HepG2 (cell line): ENCODE measurements around the gene GALR2.

Source experiments
- ELK4 ChIP-seq: sonication (generic); formaldehyde crosslinking; IDR thresholded peaks from 2 replicates; pipeline ENCODE4 v1.9.0; 2021; ENCODE audit warnings: missing genetic modification reagents, borderline replicate concordance
- RFXANK ChIP-seq: IDR thresholded peaks from 2 replicates; pipeline ENCODE4 v1.6.1; 2016

DNA sequence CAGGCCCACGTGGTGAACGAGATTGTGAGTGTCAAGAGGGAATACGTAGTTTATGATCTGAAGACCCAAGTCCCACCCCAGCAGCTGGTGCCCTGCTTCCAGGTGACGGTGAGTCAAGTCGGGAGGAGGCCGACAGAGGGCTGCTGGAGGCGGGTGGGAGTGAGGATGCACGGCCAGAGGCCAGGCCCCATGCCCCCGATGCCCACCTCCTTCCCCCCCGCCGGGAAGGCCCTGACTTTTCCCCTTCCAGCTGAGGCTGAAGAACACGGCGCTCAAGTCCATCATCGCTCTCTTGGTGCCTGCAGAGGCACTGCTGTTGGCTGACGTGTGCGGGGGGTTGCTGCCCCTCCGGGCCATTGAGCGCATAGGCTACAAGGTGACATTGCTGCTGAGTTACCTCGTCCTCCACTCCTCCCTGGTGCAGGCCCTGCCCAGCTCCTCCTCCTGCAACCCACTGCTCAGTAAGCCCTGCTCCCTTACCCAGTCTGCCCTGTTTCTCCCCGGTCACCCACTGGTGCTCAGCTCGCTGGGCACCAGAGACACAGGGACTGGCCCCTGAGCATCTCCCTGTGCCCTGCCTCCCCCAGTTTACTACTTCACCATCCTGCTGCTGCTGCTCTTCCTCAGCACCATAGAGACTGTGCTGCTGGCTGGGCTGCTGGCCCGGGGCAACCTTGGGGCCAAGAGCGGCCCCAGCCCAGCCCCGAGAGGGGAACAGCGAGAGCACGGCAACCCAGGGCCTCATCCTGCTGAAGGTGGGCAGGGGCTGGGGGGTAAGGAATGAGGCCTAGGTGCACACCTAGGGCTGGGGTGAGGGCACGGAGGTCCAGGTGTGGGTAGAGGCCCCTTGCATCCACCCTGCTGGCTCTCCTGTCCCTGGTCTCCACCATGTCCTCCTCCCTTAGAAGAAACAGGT, 7.0 kb downstream of the GALR2 start:
- no peak for TF ChIP-seq RFXANK
- TF ChIP-seq ELK4 (CRISPR knock-in tag), result no peak
